ENCODE results near the gene SIRT2. TPM values are rescaled to one million over a fixed set of nuclear protein-coding genes. Genes with fewer than 3 reads are reported as not detected.

Gene SIRT2
- polyA plus RNA-seq, 1 donor from 2014 or later = 102 TPM

DNA sequence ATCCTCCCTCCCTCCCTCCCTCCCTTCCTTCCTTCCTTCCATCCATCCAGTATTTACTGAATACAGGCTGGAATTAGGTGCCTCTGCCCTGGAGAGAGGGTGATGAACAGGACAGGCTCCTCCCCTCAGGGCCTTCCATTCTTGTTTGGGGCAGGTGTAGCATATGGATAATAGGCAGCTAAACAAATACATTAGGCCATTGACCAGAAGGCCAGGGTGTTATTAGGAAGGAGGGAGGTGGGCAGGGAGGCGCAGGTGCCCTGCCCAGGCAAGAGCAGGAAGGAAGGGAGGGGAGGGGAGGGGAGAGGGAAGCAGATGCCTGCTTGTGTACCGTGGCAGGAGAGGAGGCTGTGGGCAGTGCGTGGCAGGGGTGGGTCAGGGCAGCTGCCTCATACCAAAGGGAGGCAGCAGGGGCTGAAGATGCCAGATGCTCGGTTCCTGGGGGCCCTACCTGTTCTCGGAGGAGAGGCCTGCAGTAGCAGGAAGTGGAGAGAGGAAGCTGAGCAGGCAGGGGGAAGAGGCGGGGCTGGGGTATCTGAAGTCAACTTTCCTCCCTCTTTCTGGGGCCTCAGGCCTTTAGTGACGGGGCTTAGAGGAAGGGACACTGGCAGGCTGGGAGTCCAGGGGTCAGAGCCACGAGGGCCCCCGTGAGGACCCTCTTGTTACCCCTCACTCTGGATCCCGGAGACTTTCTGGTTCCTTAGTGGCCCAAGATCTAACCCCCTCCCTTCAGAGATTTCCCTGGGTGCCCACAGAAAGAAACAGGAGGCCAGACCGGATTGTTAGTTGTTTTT is 21.4 kb downstream of the SIRT2 start, which contains the start of gene RINL:
Gene RINL (minus strand): TSS at position 495 of the 794 bp plus-strand sequence. CDS start 1,533 bp downstream, outside the sequence.
- Histone ChIP-seq H3K36me3 (ENCODE audit: insufficient read depth, low read length) (no peaks in the 10 kb centered on the region), H3F3A (ENCODE audit: insufficient read depth, low read length, poor library complexity, severe bottlenecking) (no peaks in the 10 kb centered on the region), H3K27ac (ENCODE audit: low read length) (no peak within 1 kb of the TSS), H3K27me3 (ENCODE audit: insufficient read depth, low read depth, low read length) (no peaks in the 10 kb centered on the region), H3K4me2 (ENCODE audit: low read length) (no peak within 1 kb of the TSS), H4K20me1 (ENCODE audit: insufficient read depth) (no peaks in the 10 kb centered on the region), H3K4me3 (ENCODE audit: low read length) (no peak within 1 kb of the TSS), H3K9me3 (ENCODE audit: low read length) (no peaks in the 10 kb centered on the region), H3K9me2 (ENCODE audit: insufficient read depth, low read length) (no peaks in the 10 kb centered on the region), H3K79me2 (replicated peaks; ENCODE audit: insufficient read depth, low read length) (no peaks in the 10 kb centered on the region), H2AFZ (ENCODE audit: low read depth, low read length) (no peak within 1 kb of the TSS), H3K9ac (ENCODE audit: low read length) (no peak within 1 kb of the TSS)
- TF ChIP-seq, protein P1, sequence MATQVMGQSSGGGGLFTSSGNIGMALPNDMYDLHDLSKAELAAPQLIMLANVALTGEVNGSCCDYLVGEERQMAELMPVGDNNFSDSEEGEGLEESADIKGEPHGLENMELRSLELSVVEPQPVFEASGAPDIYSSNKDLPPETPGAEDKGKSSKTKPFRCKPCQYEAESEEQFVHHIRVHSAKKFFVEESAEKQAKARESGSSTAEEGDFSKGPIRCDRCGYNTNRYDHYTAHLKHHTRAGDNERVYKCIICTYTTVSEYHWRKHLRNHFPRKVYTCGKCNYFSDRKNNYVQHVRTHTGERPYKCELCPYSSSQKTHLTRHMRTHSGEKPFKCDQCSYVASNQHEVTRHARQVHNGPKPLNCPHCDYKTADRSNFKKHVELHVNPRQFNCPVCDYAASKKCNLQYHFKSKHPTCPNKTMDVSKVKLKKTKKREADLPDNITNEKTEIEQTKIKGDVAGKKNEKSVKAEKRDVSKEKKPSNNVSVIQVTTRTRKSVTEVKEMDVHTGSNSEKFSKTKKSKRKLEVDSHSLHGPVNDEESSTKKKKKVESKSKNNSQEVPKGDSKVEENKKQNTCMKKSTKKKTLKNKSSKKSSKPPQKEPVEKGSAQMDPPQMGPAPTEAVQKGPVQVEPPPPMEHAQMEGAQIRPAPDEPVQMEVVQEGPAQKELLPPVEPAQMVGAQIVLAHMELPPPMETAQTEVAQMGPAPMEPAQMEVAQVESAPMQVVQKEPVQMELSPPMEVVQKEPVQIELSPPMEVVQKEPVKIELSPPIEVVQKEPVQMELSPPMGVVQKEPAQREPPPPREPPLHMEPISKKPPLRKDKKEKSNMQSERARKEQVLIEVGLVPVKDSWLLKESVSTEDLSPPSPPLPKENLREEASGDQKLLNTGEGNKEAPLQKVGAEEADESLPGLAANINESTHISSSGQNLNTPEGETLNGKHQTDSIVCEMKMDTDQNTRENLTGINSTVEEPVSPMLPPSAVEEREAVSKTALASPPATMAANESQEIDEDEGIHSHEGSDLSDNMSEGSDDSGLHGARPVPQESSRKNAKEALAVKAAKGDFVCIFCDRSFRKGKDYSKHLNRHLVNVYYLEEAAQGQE (IDR thresholded peaks at IDR 0.05; ENCODE audit: borderline replicate concordance) = no peak
- TF ChIP-seq RAD21 (conservative IDR thresholded peaks at IDR 0.05) = no peak
- TF ChIP-seq, protein P2, sequence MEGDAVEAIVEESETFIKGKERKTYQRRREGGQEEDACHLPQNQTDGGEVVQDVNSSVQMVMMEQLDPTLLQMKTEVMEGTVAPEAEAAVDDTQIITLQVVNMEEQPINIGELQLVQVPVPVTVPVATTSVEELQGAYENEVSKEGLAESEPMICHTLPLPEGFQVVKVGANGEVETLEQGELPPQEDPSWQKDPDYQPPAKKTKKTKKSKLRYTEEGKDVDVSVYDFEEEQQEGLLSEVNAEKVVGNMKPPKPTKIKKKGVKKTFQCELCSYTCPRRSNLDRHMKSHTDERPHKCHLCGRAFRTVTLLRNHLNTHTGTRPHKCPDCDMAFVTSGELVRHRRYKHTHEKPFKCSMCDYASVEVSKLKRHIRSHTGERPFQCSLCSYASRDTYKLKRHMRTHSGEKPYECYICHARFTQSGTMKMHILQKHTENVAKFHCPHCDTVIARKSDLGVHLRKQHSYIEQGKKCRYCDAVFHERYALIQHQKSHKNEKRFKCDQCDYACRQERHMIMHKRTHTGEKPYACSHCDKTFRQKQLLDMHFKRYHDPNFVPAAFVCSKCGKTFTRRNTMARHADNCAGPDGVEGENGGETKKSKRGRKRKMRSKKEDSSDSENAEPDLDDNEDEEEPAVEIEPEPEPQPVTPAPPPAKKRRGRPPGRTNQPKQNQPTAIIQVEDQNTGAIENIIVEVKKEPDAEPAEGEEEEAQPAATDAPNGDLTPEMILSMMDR (IDR thresholded peaks at IDR 0.05; ENCODE audit: poor library complexity, severe bottlenecking) = no peak
- TF ChIP-seq TAF1 (IDR thresholded peaks at IDR 0.05; ENCODE audit: low read depth) = no peak
- no peak for TF ChIP-seq EP300 (conservative IDR thresholded peaks at IDR 0.05; ENCODE audit: poor library complexity, severe bottlenecking)
- no peak for TF ChIP-seq MXI1 (conservative IDR thresholded peaks at IDR 0.05; ENCODE audit: poor library complexity, severe bottlenecking)
- no peak for TF ChIP-seq POLR2AphosphoS5 (IDR thresholded peaks at IDR 0.05)
- no peak for TF ChIP-seq SMC3 (conservative IDR thresholded peaks at IDR 0.05; ENCODE audit: poor library complexity)
- TF ChIP-seq EZH2 (IDR thresholded peaks at IDR 0.05; ENCODE audit: borderline replicate concordance, insufficient read depth, low read length, poor library complexity, severe bottlenecking) = no peak

GRCh38 chr19:38875656-38876395 is 23.6 kb downstream of the SIRT2 start:
- Histone ChIP-seq H3K36me3 (ENCODE audit: insufficient read depth, low read length) (no peaks in the 10 kb centered on the region), H3K4me2 (ENCODE audit: low read length) (no peak overlapping the region), H3K9me2 (ENCODE audit: insufficient read depth, low read length) (no peaks in the 10 kb centered on the region), H3K4me3 (ENCODE audit: low read length) (no peak overlapping the region), H3F3A (ENCODE audit: insufficient read depth, low read length, poor library complexity, severe bottlenecking) (no peaks in the 10 kb centered on the region), H3K9me3 (ENCODE audit: low read length) (no peaks in the 10 kb centered on the region), H3K27ac (ENCODE audit: low read length) (no peak overlapping the region), H3K27me3 (ENCODE audit: insufficient read depth, low read depth, low read length) (no peaks in the 10 kb centered on the region), H3K9ac (ENCODE audit: low read length) (no peak overlapping the region), H2AFZ (ENCODE audit: low read depth, low read length) (no peak overlapping the region), H4K20me1 (ENCODE audit: insufficient read depth) (no peaks in the 10 kb centered on the region), H3K79me2 (replicated peaks; ENCODE audit: insufficient read depth, low read length) (no peaks in the 10 kb centered on the region)
- TF ChIP-seq MXI1 (conservative IDR thresholded peaks at IDR 0.05; ENCODE audit: poor library complexity, severe bottlenecking) (no peak), POLR2AphosphoS5 (IDR thresholded peaks at IDR 0.05) (no peak), TAF1 (IDR thresholded peaks at IDR 0.05; ENCODE audit: low read depth) (no peak), SMC3 (conservative IDR thresholded peaks at IDR 0.05; ENCODE audit: poor library complexity) (no peak), EZH2 (IDR thresholded peaks at IDR 0.05; ENCODE audit: borderline replicate concordance, insufficient read depth, low read length, poor library complexity, severe bottlenecking) (no peak), RAD21 (conservative IDR thresholded peaks at IDR 0.05) (no peak), EP300 (conservative IDR thresholded peaks at IDR 0.05; ENCODE audit: poor library complexity, severe bottlenecking) (no peak)
- TF ChIP-seq, protein P1 (IDR thresholded peaks at IDR 0.05; ENCODE audit: borderline replicate concordance) = no peak
- TF ChIP-seq, protein P2 (IDR thresholded peaks at IDR 0.05; ENCODE audit: poor library complexity, severe bottlenecking) = no peak
